IMR-90 (cell line): ENCODE data around the gene BAZ1A. TPM values are rescaled to one million over a fixed set of nuclear protein-coding genes. Genes with fewer than 3 reads are reported as not detected.

Experiments used
- ATAC-seq: fragments of 200-7000 bp; cut with Tn5 transposase; 2 replicates; pipeline ENCODE4 v1.9.1; 2020; ENCODE audit warnings: low read depth, mild to moderate bottlenecking, moderate library complexity
- BruUV-seq: library from RNA; stranded (reverse); fragments of 400-500 nt; replicated peaks from 2 replicates; lab custom pipeline; 2021; lab: Mats Ljungman, UMichigan
- CTCF ChIA-PET: fragments of 300-600 bp; formaldehyde crosslinking; extraction: SDS; loops from one replicate; lab custom pipeline; 2021; ENCODE audit warnings: antibody characterized with exemption; lab: Yijun Ruan, JAX
- POLR2A ChIA-PET: fragments of 300-600 bp; sonication (Branson Sonifier 250); formaldehyde crosslinking; loops from one replicate; lab custom pipeline; 2022; ENCODE audit warnings: antibody characterized with exemption; ENCODE audit not compliant: unreplicated experiment; lab: Charles Lee
- DNase-seq: peaks from one replicate; pipeline ENCODE4 v3.0.0; 2013
- H2AFZ ChIP-seq: replicated peaks from 2 replicates; pipeline ENCODE3; 2013; ENCODE audit warnings: low read length, mild to moderate bottlenecking; ENCODE audit not compliant: poor library complexity
- H2AK5ac ChIP-seq: 2 replicates; pipeline ENCODE4 v1.6.1; 2013; ENCODE audit warnings: low read depth, low read length, inconsistent platforms
- H2AK9ac ChIP-seq: replicated peaks from 2 replicates; pipeline ENCODE3; 2013; ENCODE audit warnings: mild to moderate bottlenecking, low read depth, low read length, moderate library complexity; ENCODE audit not compliant: poor library complexity
- H2BK120ac ChIP-seq: 2 replicates; pipeline ENCODE4 v1.6.1; 2013; ENCODE audit warnings: low read depth, low read length, inconsistent platforms
- H2BK15ac ChIP-seq: 3 replicates; pipeline ENCODE4 v1.6.1; 2013; ENCODE audit warnings: low read depth, low read length, inconsistent platforms
- H2BK20ac ChIP-seq: 2 replicates; pipeline ENCODE4 v1.6.1; 2013; ENCODE audit warnings: low read depth, mild to moderate bottlenecking, inconsistent platforms, low read length, moderate library complexity
- H2BK5ac ChIP-seq: 2 replicates; pipeline ENCODE4 v1.6.1; 2013; ENCODE audit warnings: mild to moderate bottlenecking, low read depth, low read length, inconsistent platforms; ENCODE audit not compliant: poor library complexity, severe bottlenecking
- H3K14ac ChIP-seq: replicated peaks from 2 replicates; pipeline ENCODE4 v1.6.1; 2013; ENCODE audit warnings: low read depth, low read length, inconsistent platforms
- H3K18ac ChIP-seq: 2 replicates; pipeline ENCODE4 v1.6.1; 2013; ENCODE audit warnings: low read depth, low read length, control low read depth
- H3K23ac ChIP-seq: 2 replicates; pipeline ENCODE4 v1.6.1; 2013; ENCODE audit warnings: low read depth, low read length, inconsistent platforms
- H3K27ac ChIP-seq: 2 replicates; pipeline ENCODE4 v1.5.1; 2013; ENCODE audit warnings: mild to moderate bottlenecking, control low read depth, low read length; ENCODE audit not compliant: insufficient read depth
- H3K27me3 ChIP-seq: 2 replicates; pipeline ENCODE4 v1.6.1; 2013; ENCODE audit warnings: low read length; ENCODE audit not compliant: control insufficient read depth, insufficient read depth
- H3K36me3 ChIP-seq: 2 replicates; pipeline ENCODE4 v1.6.1; 2013; ENCODE audit warnings: low read length, mixed read lengths; ENCODE audit not compliant: control insufficient read depth, insufficient read depth
- H3K4ac ChIP-seq: 2 replicates; pipeline ENCODE4 v1.6.1; 2013; ENCODE audit warnings: low read depth, low read length, inconsistent platforms
- H3K4me1 ChIP-seq: 2 replicates; pipeline ENCODE4 v1.6.1; 2013; ENCODE audit warnings: low read length, mixed read lengths; ENCODE audit not compliant: control insufficient read depth, insufficient read depth
- H3K4me2 ChIP-seq: 2 replicates; pipeline ENCODE4 v1.6.1; 2013; ENCODE audit warnings: low read depth, mild to moderate bottlenecking, control low read depth, low read length, moderate library complexity
- H3K4me3 ChIP-seq: 2 replicates; pipeline ENCODE4 v1.5.1; 2013; ENCODE audit warnings: low read depth, mild to moderate bottlenecking, control low read depth, low read length, moderate library complexity; ENCODE audit not compliant: insufficient read depth
- H3K56ac ChIP-seq: 2 replicates; pipeline ENCODE4 v1.6.1; 2013; ENCODE audit warnings: low read length, inconsistent platforms; ENCODE audit not compliant: insufficient read depth; ENCODE audit errors: extremely low read depth
- H3K79me1 ChIP-seq, 2 experiments: 2 replicates each; pipeline ENCODE4 v1.6.1; 2013; ENCODE audit warnings: low read length in 2 of 2, inconsistent platforms in 1 of 2, low read depth in 1 of 2
- H3K9ac ChIP-seq: 2 replicates; pipeline ENCODE4 v1.6.1; 2013; ENCODE audit warnings: low read depth, low read length, control low read depth
- H3K9me1 ChIP-seq: 2 replicates; pipeline ENCODE4 v1.6.1; 2013; ENCODE audit warnings: low read length, inconsistent platforms; ENCODE audit not compliant: insufficient read depth
- H3K9me3 ChIP-seq: 2 replicates; pipeline ENCODE4 v1.6.1; 2013; ENCODE audit warnings: low read length; ENCODE audit not compliant: control insufficient read depth, insufficient read depth
- H4K20me1 ChIP-seq: 2 replicates; pipeline ENCODE4 v1.6.1; 2013; ENCODE audit warnings: low read length, inconsistent platforms; ENCODE audit not compliant: insufficient read depth
- H4K5ac ChIP-seq: 2 replicates; pipeline ENCODE4 v1.6.1; 2013; ENCODE audit warnings: mild to moderate bottlenecking, low read depth, low read length, control low read depth
- H4K8ac ChIP-seq, 2 experiments: 2 replicates each; pipeline ENCODE4 v1.6.1; 2013; ENCODE audit warnings: low read depth in 2 of 2, low read length in 2 of 2, control low read depth in 1 of 2, inconsistent platforms in 1 of 2
- H4K91ac ChIP-seq: 2 replicates; pipeline ENCODE4 v1.6.1; 2013; ENCODE audit warnings: low read depth, low read length, inconsistent platforms; ENCODE audit not compliant: insufficient read depth
- CTCF ChIP-seq: conservative IDR thresholded peaks from 2 replicates; pipeline ENCODE4 v1.5.1; 2012; ENCODE audit warnings: mild to moderate bottlenecking, low read depth, low read length, improper control_type of control experiment
- POLR2A ChIP-seq: IDR thresholded peaks from 2 replicates; pipeline ENCODE4 v1.6.1; 2012; ENCODE audit warnings: mild to moderate bottlenecking, low read depth, low read length
- RAD21 ChIP-seq: IDR thresholded peaks from 2 replicates; pipeline ENCODE4 v1.6.1; 2012; ENCODE audit warnings: low read length, improper control_type of control experiment
- SMC3 ChIP-seq: fragments of 150-350 bp; IDR thresholded peaks from 2 replicates; pipeline ENCODE4 v1.6.1; 2016; ENCODE audit warnings: low read depth, mild to moderate bottlenecking, antibody characterized with exemption, low read length, moderate library complexity
- WGBS, 2 experiments: methylation state at CpG; one replicate each; pipeline versions ENCODE4 v1.1.5 to v1.1.7; 2013; ENCODE audit warnings: missing lambda C conversion rate in 2 of 2; ENCODE audit not compliant: insufficient read length in 1 of 2; ENCODE audit errors: extremely low coverage in 2 of 2; 5-methylcytosine and 5-hydroxymethylcytosine counted together
- dilution Hi-C: fragments of 300-500 bp; cut with HindIII; formaldehyde crosslinking; loops from one replicate; pipeline ENCODE4 v1.14.3; 2018; ENCODE audit warnings: low sequenced_read_pairs; ENCODE audit not compliant: unreplicated experiment
- in situ Hi-C: fragments of 300-500 bp; cut with MboI; formaldehyde crosslinking; loops from 3 replicates; pipeline ENCODE4 v1.14.3; 2019; ENCODE audit warnings: low sequenced_read_pairs, inconsistent platforms, mixed read lengths
- intact Hi-C: fragments of 100-400 bp; cut with micrococcal nuclease; formaldehyde crosslinking; loops from 2 replicates; pipeline ENCODE4 v1.10.0; 2022
- polyA plus RNA-seq, 3 experiments: library from polyadenylated mRNA; depleted of rRNA; stranded (reverse); fragments of >200 nt; gene quantifications; 2 replicates each; pipeline ENCODE4 v1.2.3, GENCODE V29; 2012; ENCODE audit warnings: low replicate concordance in 1 of 3
- total RNA-seq: library from RNA; depleted of rRNA; stranded (reverse); fragments of >200 nt; gene quantifications from 2 replicates; pipeline ENCODE4 v1.2.3, GENCODE V29; 2012

Gene BAZ1A
- total and polyA plus RNA-seq, 2 of the 4 experiments (the other 2 are of a cell fraction), result 15.3 to 23.8 TPM

- Histone ChIP-seq H3K4me1 (peaks cover 2% of the 10 kb centered on the region; the same call in 1 of the 2 replicates), H2BK5ac (peak overlapping the region; percentile 16), H3K23ac (no peak overlapping the region), H3K4me3 (no peak overlapping the region), H3K27me3 (no peaks in the 10 kb centered on the region), H3K36me3 (no peaks in the 10 kb centered on the region), H4K91ac (no peak overlapping the region; the same call in 1 of the 2 replicates), H3K9me1 (peaks cover 4% of the 10 kb centered on the region), H3K79me1 (no peaks in the 10 kb centered on the region; a peak in 1 of 4 replicates), H4K8ac (peak overlapping the region in 1 of 2 experiments; percentile 88; a peak in 2 of 4 replicates), H4K20me1 (no peaks in the 10 kb centered on the region), H3K18ac (peak overlapping the region; percentile 55; the same call in 1 of the 2 replicates), H3K14ac (peak overlapping the region; percentile 86), H4K5ac (peak overlapping the region; percentile 65; the same call in 1 of the 2 replicates), H2BK20ac (peak overlapping the region; percentile 66), H2BK120ac (peak overlapping the region; percentile 83; the same call in 1 of the 2 replicates), H2BK15ac (peak overlapping the region; percentile 64; the same call in 1 of the 3 replicates), H2AK9ac (peak overlapping the region; percentile 21), H3K4me2 (peak overlapping the region; percentile 28; the same call in 1 of the 2 replicates), H2AFZ (peak overlapping the region; percentile 87), H2AK5ac (no peak overlapping the region; the same call in 1 of the 2 replicates), H3K56ac (no peak overlapping the region), H3K9ac (no peak overlapping the region; the same call in 1 of the 2 replicates), H3K4ac (peak overlapping the region; percentile 38; the same call in 1 of the 2 replicates), H3K9me3 (no peaks in the 10 kb centered on the region), H3K27ac (no peak overlapping the region)
- no TSS peak for BruUV-seq
- ChIA-PET CTCF (interaction anchor here (0.6 to 2.3 kb wide), 12 partner anchors 9 to 239 kb away, joined by 3 to 14 read pairs (median 4); partner anchors contain the start of gene CFL2), POLR2A (no interaction called here)
- in situ Hi-C loops (no loop called here), intact Hi-C loops (loop anchor here (1.0 kb wide), 1 partner anchor 51 kb away; no protein-coding TSS in a partner anchor), dilution Hi-C loops (no loop called here)
- TF ChIP-seq CTCF (peak; percentile 73), SMC3 (peak; percentile 69), RAD21 (peak; percentile 70), POLR2A (no peak)
- WGBS, 2 experiments, result 67% methylated on average over 1 of the region's 10 CpGs; no CpG with 5 or more reads in 1 of the 2 experiments
- DNase-seq, result peak; percentile 60
- peak; percentile 89 for ATAC-seq
Measured at GRCh38 chr14:34722723-34723545, 152.2 kb downstream of the BAZ1A start.
